GM19351 (cell line): Measurements from ENCODE around the gene SLC6A6.
A peak's percentile ranks its signal among the peaks of the same experiment; 100 is the strongest.
"Not testable (repeated sequence)": the region's sequence is repeated elsewhere in the genome, so short reads cannot be mapped to it uniquely, and the experiment has no call there.

Source experiments
- ATAC-seq: cut with Tn5 transposase; IDR thresholded peaks from one replicate; pipeline ENCODE4 v1.9.1; 2021; ENCODE audit warnings: mild to moderate bottlenecking, moderate library complexity; ENCODE audit not compliant: unreplicated experiment

Gene SLC6A6

GRCh38 chr3:14503706-14504065 lies 101.3 kb downstream of the SLC6A6 start:
- no peak for ATAC-seq

- no peak for ATAC-seq
These were observed 102.8 kb downstream of the SLC6A6 start for GRCh38 chr3:14505001-14505802.

- no peak for ATAC-seq
These were observed 103.5 kb downstream of the SLC6A6 start for GRCh38 chr3:14505803-14506500.

GRCh38 chr3:14506626-14507304 lies 104.4 kb downstream of the SLC6A6 start:
- no peak for ATAC-seq

GRCh38 chr3:14507305-14507741 lies 104.9 kb downstream of the SLC6A6 start:
- no peak for ATAC-seq

GRCh38 chr3:14507757-14508504 lies 105.5 kb downstream of the SLC6A6 start:
- no peak for ATAC-seq

- no peak for ATAC-seq
These were observed 106.1 kb downstream of the SLC6A6 start for GRCh38 chr3:14508505-14508819.

- peak; percentile 65 for ATAC-seq
These were observed 106.8 kb downstream of the SLC6A6 start for GRCh38 chr3:14508966-14509795.

- ATAC-seq, result no peak
These were observed 107.3 kb downstream of the SLC6A6 start for GRCh38 chr3:14509796-14510100.

- no peak for ATAC-seq
These were observed 108.6 kb downstream of the SLC6A6 start for GRCh38 chr3:14510838-14511622.

GRCh38 chr3:14511623-14512280 lies 109.3 kb downstream of the SLC6A6 start:
- no peak for ATAC-seq

- ATAC-seq, result no peak
These were observed 110.0 kb downstream of the SLC6A6 start for GRCh38 chr3:14512281-14512941.

- ATAC-seq, result no peak
These were observed 110.5 kb downstream of the SLC6A6 start for GRCh38 chr3:14512942-14513327.

- ATAC-seq, result no peak
These were observed 111.3 kb downstream of the SLC6A6 start for GRCh38 chr3:14513566-14514322.

- no peak for ATAC-seq
These were observed 111.9 kb downstream of the SLC6A6 start for GRCh38 chr3:14514323-14514720.

- not testable (repeated sequence) for ATAC-seq
These were observed 113.1 kb downstream of the SLC6A6 start for GRCh38 chr3:14515526-14515925.

GRCh38 chr3:14516738-14517345 lies 114.4 kb downstream of the SLC6A6 start:
- no peak for ATAC-seq
